ENCODE results near the gene ALDH1B1.
"Not testable (repeated sequence)": the region's sequence is repeated elsewhere in the genome, so short reads cannot be mapped to it uniquely, and the experiment has no call there.

The ALDH1B1 gene

DNA sequence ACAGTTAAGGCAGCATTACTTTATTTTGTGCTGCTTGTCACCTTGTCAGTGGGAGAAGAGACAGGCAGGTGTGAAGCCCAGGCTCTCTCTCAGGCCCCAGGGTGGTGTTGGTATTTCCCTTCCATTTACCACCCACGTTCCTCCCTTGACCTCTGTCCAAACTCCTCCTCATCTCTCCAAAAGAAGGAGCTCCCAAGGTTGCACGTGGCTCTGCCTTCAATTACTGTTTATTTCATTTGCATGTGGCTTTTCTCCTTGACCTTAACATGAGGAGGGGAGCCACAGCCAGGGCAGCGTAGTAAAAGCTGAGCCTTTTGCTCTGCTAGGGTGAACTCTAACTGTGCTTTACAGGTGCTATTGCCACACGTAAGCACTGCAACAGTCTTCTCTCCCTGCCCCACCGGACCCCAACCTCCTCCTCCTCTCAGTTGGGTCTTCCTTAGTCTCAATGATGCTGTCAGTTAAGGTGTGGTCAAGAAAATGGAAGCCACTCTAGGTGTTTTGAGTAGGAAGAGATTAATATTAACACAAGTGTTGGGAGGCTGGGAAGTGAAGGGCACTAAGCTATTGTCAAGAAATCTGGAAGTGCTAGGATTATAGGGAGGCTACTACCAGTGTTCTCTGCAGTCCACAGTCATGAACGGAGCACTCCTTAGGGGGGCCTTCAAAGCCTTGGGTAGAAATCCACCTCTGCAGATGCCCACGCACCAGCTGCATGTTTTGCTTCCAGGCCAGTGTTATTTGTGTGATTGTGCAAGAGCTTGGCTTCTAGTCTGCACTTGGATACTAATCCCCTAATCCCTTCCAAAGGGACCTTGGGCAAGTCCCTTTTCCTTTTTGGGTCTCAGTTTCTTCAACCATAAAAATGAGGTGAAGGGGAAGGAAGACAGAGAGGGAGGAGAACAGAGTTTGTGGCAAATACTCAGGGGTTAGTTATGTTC, 3.9 kb upstream of the ALDH1B1 start:
- DNase-seq, result no peak

- no peak for DNase-seq
Observed at GRCh38 chr9:38389313-38389712, 3.2 kb upstream of the ALDH1B1 start.

- DNase-seq, result no peak
Observed at GRCh38 chr9:38390442-38390841, 2.1 kb upstream of the ALDH1B1 start.

DNA sequence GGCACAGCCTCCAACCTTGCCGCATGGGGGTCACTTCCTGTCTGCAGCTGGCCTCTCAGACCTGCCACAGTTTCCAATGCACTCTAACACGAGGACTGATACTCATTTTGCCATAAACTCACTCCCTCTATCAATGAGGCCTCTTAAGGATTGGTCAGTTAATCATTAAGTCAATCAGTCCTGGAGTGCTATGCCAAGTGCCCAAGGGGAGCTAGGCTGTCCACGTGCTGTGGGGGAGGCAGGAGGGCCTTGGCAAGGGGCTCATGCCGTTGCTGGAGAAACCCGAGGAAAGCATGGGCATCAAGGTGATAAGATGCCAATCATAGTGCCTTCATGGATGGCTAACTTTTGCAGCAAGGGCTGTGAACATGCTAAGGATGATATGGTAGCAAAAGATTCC, 1.7 kb upstream of the ALDH1B1 start:
- DNase-seq, result no peak

DNA sequence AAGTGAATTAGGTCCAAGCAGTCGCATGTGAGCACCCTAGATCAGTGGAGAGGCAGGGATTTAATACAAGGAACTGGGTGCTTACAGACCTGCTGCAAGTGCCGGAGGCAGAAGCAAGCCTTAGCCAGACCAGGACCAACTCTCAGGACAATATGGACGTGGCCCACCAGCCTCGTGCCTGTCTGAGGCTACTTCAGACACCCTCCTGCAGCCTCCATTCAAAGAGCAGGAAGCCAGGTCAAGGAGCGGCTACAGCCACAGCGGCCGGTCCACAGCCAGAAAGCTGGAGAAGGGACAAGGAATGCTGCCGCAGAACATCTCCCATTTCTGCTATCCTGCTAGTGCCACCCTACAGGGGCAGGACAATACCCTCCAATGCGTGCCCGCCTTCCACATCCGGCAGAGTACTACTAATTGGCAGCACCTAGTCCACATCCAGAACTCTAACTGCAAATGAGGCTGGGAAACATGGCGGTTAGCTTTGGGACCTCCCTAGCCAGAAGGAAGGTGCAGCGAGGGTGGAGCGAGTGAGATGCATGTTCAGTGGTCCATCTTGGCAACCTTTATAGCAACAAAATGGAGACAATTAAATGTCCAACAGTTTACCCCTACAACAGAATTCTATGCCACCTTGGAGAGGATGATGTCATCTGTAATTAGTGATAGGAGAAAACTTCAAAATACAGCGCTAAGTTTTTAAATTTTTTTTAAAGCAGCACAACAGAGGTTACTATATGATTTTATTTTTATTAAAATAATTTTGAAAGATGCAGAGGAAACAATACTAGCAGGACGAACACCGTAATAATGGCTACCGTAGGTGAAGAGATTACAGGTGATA, 1.0 kb upstream of the ALDH1B1 start:
- DNase-seq, result no peak

DNA sequence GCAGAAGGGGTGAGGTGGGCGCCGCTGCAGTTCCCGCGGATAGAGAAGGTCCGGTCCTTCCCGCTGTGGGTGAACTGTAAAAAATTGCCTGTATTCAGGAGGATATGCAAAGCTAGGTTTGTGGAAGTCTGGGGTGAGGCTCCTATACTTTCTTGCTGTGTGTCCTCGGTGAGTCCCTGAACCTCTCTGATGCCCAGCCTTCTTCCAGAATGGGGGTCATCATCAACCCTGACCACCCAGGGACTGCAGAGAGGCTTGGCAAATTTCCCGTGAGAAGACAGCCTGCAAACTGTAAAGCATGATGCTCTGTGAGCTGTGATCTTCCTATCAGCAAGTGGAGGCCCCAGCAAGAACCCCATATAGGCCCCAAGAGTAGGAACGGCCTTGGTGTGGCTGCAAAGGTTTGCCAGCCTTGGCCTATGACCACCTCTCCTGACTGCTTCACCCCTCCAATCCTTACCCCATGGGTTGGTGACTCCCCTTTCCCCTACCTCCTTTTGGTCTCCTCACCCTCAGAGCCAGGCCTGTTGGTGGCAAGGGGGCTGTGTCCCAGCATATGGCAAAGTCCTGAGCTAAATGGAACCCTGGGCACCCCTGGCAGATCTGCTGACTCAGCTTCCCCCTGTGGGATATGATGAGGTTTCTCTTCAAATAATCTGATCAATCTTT, 760 bp downstream of the ALDH1B1 start:
- no peak for DNase-seq

DNA sequence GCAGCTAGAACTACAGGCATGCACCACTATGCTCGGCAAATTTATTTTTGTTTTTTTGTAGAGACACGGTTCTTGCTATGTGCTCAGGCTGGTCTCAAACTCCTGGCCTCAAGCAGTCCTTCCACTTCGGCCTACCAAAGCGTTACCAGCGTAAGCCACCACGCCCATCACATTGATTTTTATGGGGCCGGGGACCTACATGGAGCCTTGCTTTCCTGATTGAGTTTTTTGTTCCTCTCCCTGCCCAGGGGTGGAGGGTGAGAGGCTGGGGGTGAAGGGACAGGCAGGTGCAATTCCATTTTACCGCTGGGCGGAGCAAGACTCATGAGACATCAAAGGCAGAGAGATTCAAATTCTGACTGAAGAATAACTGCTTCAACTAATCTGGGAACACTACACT, 1.9 kb downstream of the ALDH1B1 start:
- no peak for DNase-seq

DNA sequence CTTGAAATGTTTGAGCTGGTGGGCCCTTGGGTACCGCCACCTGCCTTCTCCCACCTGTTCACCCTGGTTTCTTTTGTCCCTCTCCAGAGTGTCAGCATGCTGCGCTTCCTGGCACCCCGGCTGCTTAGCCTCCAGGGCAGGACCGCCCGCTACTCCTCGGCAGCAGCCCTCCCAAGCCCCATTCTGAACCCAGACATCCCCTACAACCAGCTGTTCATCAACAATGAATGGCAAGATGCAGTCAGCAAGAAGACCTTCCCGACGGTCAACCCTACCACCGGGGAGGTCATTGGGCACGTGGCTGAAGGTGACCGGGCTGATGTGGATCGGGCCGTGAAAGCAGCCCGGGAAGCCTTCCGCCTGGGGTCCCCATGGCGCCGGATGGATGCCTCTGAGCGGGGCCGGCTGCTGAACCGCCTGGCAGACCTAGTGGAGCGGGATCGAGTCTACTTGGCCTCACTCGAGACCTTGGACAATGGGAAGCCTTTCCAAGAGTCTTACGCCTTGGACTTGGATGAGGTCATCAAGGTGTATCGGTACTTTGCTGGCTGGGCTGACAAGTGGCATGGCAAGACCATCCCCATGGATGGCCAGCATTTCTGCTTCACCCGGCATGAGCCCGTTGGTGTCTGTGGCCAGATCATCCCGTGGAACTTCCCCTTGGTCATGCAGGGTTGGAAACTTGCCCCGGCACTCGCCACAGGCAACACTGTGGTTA, 3.3 kb downstream of the ALDH1B1 start:
- DNase-seq, result no peak

DNA sequence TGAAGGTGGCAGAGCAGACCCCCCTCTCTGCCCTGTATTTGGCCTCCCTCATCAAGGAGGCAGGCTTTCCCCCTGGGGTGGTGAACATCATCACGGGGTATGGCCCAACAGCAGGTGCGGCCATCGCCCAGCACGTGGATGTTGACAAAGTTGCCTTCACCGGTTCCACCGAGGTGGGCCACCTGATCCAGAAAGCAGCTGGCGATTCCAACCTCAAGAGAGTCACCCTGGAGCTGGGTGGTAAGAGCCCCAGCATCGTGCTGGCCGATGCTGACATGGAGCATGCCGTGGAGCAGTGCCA, 3.8 kb downstream of the ALDH1B1 start:
- no peak for DNase-seq

DNA sequence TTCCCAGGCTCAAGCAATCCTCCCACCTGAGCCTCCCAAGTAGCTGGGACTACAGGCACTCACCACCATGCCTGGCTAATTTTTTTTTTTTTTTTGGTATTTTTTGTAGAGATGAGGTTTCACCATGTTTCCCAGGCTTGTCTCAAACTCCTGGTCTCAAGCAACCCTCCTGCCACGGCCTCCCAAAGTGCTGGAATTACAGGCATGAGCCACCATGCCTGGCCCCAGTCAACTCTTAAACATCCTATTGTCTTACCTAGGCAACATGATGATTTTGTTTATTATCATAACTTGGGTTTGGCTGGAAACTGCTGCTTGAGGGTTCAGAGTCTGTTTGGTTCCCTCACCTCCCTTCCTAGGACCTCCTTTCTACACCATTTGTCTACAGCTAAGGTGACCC, 6.7 kb downstream of the ALDH1B1 start:
- not testable (repeated sequence) for DNase-seq

GRCh38 chr9:38401994-38402393, 9.5 kb downstream of the ALDH1B1 start:
- DNase-seq, result no peak

- DNase-seq, result no peak
Observed at GRCh38 chr9:38404314-38404713, 11.8 kb downstream of the ALDH1B1 start.

DNA sequence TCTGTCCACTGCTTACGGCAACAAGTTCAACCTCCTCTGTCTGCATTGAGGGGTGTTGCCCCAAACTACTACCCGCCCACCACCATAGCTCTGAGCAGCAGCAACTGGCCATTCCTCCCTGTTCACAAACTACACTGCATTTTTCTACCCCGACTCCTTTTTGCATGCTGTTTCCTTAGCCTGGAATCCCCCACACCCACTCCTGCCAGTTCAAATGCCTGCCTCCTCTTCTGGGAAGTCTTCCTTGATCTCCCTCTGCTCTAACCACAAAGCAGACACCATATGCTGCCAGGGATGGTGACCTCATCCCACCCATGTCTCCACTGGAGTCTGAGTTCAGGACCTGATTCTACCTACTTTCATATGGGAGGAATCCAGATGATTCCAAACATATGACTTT, 13.3 kb downstream of the ALDH1B1 start:
- DNase-seq, result no peak

- no peak for DNase-seq
Observed at GRCh38 chr9:38406476-38407186, 14.1 kb downstream of the ALDH1B1 start.

DNA sequence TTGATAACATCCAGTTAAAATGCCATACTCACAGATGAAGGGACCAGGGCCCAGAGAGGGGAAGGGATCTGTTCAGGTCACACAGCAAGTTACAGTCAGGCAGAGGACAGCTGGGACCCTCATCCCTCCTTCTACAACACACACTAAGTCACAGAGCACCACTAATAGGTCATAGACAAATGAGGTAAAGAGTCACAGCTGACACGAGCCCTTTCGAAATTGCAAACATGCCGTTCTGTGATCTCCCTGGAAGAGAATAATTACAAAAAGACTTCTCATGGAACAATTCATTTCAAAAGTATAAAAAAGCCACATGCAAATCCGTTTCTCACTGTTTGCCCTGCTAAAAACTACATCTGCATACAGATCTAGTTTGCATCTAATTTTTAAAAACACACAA, 16.2 kb downstream of the ALDH1B1 start:
- DNase-seq, result no peak

DNA sequence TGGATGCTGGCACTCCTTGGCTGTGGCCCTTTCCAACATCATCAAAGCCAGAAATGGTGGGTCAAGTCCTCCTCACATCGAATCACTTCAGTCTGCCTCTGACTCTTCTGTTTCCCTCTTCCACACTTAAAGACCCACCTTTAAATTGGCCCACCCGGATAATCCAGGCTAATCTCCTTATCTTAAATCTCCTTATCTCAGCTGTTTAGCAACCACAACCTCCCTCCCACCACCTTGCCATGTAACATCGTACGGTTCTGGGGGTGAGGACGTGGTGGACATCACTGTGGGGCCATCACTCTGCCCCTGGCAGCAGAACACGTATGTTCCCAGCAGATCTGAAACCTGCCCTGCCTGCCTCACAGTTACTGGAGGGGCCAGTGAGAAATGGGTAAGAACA, 20.2 kb downstream of the ALDH1B1 start:
- DNase-seq, result no peak

- no peak for DNase-seq
Observed at GRCh38 chr9:38413283-38413682, 20.8 kb downstream of the ALDH1B1 start.

GRCh38 chr9:38414040-38414723, 21.7 kb downstream of the ALDH1B1 start:
- no peak for DNase-seq

- no peak for DNase-seq
Observed at GRCh38 chr9:38415856-38416255, 23.4 kb downstream of the ALDH1B1 start.

DNA sequence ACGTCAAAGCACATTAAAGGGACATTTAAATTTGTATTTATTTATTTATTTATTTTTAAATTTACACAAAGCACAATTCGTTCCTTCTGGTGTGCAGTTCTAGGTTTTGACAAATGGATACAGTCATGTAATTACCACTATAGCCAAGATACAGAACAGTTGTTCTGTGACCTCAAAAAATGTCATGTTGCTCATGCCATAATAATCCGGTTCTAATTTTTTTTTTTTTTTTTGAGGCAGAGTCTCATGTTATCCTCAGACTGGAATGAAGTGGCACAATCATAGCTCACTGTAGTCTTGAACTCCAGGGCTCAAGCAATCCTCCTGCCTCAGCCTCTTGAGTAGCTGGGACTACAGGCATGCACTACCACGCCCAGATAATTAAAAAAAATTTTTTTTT, 24.0 kb downstream of the ALDH1B1 start:
- DNase-seq, result no peak

All from activated naive CD4-positive, alpha-beta T cell treated with anti-CD3 and anti-CD28 coated beads, Interleukin-2, amount 50 U/mL, for 16 hours (primary cell).